CD14-positive monocyte (primary cell): ENCODE measurements around the gene SLC25A39. TPM values are rescaled to one million over a fixed set of nuclear protein-coding genes. Genes with fewer than 3 reads are reported as not detected.

Experiments used
- DNase-seq, 3 donors: peaks; one replicate each; pipeline ENCODE4 v3.0.0-alpha.2; 2011 to 2022
- H2AFZ ChIP-seq: 2 replicates; pipeline ENCODE4 v1.6.0; 2012; ENCODE audit warnings: mild to moderate bottlenecking, low read depth, low read length, inconsistent platforms; ENCODE audit not compliant: insufficient read depth, poor library complexity, severe bottlenecking
- H3K27ac ChIP-seq, 2 donors: 1 replicate in 1 of 2; 2 replicates in 1 of 2; pipeline ENCODE4 v1.5.1; 2012 to 2013; ENCODE audit warnings: low read length in 2 of 2, control low read depth in 1 of 2, inconsistent platforms in 1 of 2, low read depth in 1 of 2, mild to moderate bottlenecking in 1 of 2
- H3K27me3 ChIP-seq, 2 donors: one replicate each; pipeline versions ENCODE4 v1.6.0 to v1.6.1; 2011 to 2013; ENCODE audit warnings: low read length in 2 of 2; ENCODE audit not compliant: control insufficient read depth in 2 of 2, insufficient read depth in 2 of 2
- H3K36me3 ChIP-seq, 2 donors: replicated peaks in 1 of 2; 1 replicate in 1 of 2; 2 replicates in 1 of 2; pipeline versions ENCODE4 v1.5.1 to v1.6.1; 2012 to 2013; ENCODE audit warnings: low read length in 2 of 2, control low read depth in 1 of 2, inconsistent platforms in 1 of 2, mild to moderate bottlenecking in 1 of 2; ENCODE audit not compliant: insufficient read depth in 2 of 2, control insufficient read depth in 1 of 2
- H3K4me1 ChIP-seq, 2 donors: 1 replicate in 1 of 2; 2 replicates in 1 of 2; pipeline versions ENCODE4 v1.5.1 to v1.6.1; 2012 to 2013; ENCODE audit warnings: low read length in 2 of 2, control low read depth in 1 of 2, inconsistent platforms in 1 of 2, mild to moderate bottlenecking in 1 of 2, moderate library complexity in 1 of 2; ENCODE audit not compliant: insufficient read depth in 2 of 2, control insufficient read depth in 1 of 2
- H3K4me2 ChIP-seq: replicated peaks from 2 replicates; pipeline ENCODE3; 2012; ENCODE audit warnings: low read length, moderate library complexity, mild to moderate bottlenecking; ENCODE audit not compliant: poor library complexity, severe bottlenecking; ENCODE audit errors: extremely low read depth
- H3K4me3 ChIP-seq, 3 experiments: fragments of 200-600 bp in 1 of 3; sonication (generic) in 1 of 3; replicated peaks in 1 of 3; 1 replicate in 2 of 3; 2 replicates in 1 of 3; pipeline ENCODE4 v1.5.1; 2011 to 2013; ENCODE audit warnings: low read length in 3 of 3, mild to moderate bottlenecking in 3 of 3, control low read depth in 2 of 3, low read depth in 2 of 3, inconsistent platforms in 1 of 3, moderate library complexity in 1 of 3
- H3K79me2 ChIP-seq: 2 replicates; pipeline ENCODE4 v1.6.0; 2012; ENCODE audit warnings: mild to moderate bottlenecking, control low read depth, inconsistent platforms, low read length, moderate library complexity; ENCODE audit not compliant: insufficient read depth
- H3K9ac ChIP-seq: 2 replicates; pipeline ENCODE4 v1.6.0; 2017; ENCODE audit warnings: low read length, mild to moderate bottlenecking; ENCODE audit not compliant: insufficient read depth, poor library complexity, severe bottlenecking
- H3K9me3 ChIP-seq, 2 donors: replicated peaks in 1 of 2; 1 replicate in 1 of 2; 2 replicates in 1 of 2; pipeline versions ENCODE4 v1.5.1 to v1.6.1; 2012 to 2013; ENCODE audit warnings: low read length in 2 of 2, control low read depth in 1 of 2; ENCODE audit not compliant: control insufficient read depth in 1 of 2, insufficient read depth in 1 of 2
- H4K20me1 ChIP-seq: 2 replicates; pipeline ENCODE4 v1.6.0; 2012; ENCODE audit warnings: mild to moderate bottlenecking, low read length, control low read depth, moderate library complexity; ENCODE audit not compliant: insufficient read depth
- H3K27ac Mint-ChIP-seq, 7 donors: one replicate each; pipeline ENCODE4 v1.8.0; 2020; ENCODE audit warnings: mild to moderate bottlenecking in 7 of 7, mixed read lengths in 7 of 7, moderate library complexity in 6 of 7, inconsistent platforms in 2 of 7
- H3K27me3 Mint-ChIP-seq, 3 donors: one replicate each; pipeline ENCODE4 v1.8.0; 2021 to 2022; ENCODE audit warnings: low read depth in 3 of 3, mild to moderate bottlenecking in 3 of 3, mixed read lengths in 3 of 3, moderate library complexity in 3 of 3, inconsistent platforms in 1 of 3
- H3K36me3 Mint-ChIP-seq, 2 donors: one replicate each; pipeline ENCODE4 v1.8.0; 2020; ENCODE audit warnings: mixed read lengths in 2 of 2, inconsistent platforms in 1 of 2, mild to moderate bottlenecking in 1 of 2
- H3K4me1 Mint-ChIP-seq: one replicate; pipeline ENCODE4 v1.8.0; 2020; ENCODE audit warnings: mild to moderate bottlenecking, mixed read lengths
- H3K4me3 Mint-ChIP-seq, 2 donors: one replicate each; pipeline ENCODE4 v1.8.0; 2020; ENCODE audit warnings: mild to moderate bottlenecking in 2 of 2, mixed read lengths in 2 of 2, moderate library complexity in 1 of 2
- H3K9me3 Mint-ChIP-seq, 7 donors: one replicate each; pipeline ENCODE4 v1.8.0; 2020 to 2022; ENCODE audit warnings: mixed read lengths in 7 of 7, mild to moderate bottlenecking in 6 of 7, moderate library complexity in 6 of 7, inconsistent platforms in 2 of 7
- CTCF ChIP-seq: fragments of 200-600 bp; IDR thresholded peaks from one replicate; pipeline ENCODE4 v1.8.0; 2022; ENCODE audit warnings: antibody characterized with exemption, mild to moderate bottlenecking
- WGBS: methylation state at CpG from one replicate; pipeline ENCODE4 v1.1.5; 2013; ENCODE audit warnings: missing lambda C conversion rate; ENCODE audit not compliant: insufficient coverage; 5-methylcytosine and 5-hydroxymethylcytosine counted together
- intact Hi-C, 2 donors: fragments of 100-400 bp; cut with micrococcal nuclease; formaldehyde crosslinking; loops; one replicate each; pipeline versions ENCODE4 v1.15.0 to v1.15.1; 2023
- polyA plus RNA-seq, 3 donors: library from polyadenylated mRNA; depleted of rRNA in 1 of 3; unstranded in 2 of 3; stranded (reverse) in 1 of 3; fragments of 300-500 nt in 2 of 3; fragments of >200 nt in 1 of 3; fragmentation: Illumina TruSeq in 2 of 3; gene quantifications; 1 replicate in 2 of 3; 2 replicates in 1 of 3; pipeline ENCODE4 v1.2.3, GENCODE V29; 2012 to 2021

Gene SLC25A39
- polyA plus RNA-seq, 3 donors, result 64.0 to 74.8 (median 64.5) TPM

GRCh38 chr17:44359458-44360143, 35.0 kb upstream of the SLC25A39 start:
- H3K9me3 ChIP-seq, result no peaks in the 10 kb centered on the region
- H3K4me1 Mint-ChIP-seq, result peaks cover 6% of the 10 kb centered on the region
- H3K4me1 ChIP-seq, result peaks cover 9 to 22% of the 10 kb centered on the region in 2 donors
- peaks cover 0 to 2% (median 1%) of the 10 kb centered on the region in 7 donors for H3K9me3 Mint-ChIP-seq
- H2AFZ ChIP-seq, result no peak overlapping the region
- H3K4me3 ChIP-seq, result no peak overlapping the region
- no peak overlapping the region for H3K27ac ChIP-seq
- no peak for DNase-seq
- H3K9ac ChIP-seq, result no peak overlapping the region
- TF ChIP-seq CTCF, result no peak
- H3K27me3 Mint-ChIP-seq, result peaks cover 36 to 69% (median 43%) of the 10 kb centered on the region in 3 donors
- no peak overlapping the region for H3K4me2 ChIP-seq
- intact Hi-C loops, result loop anchor here in 1 of 2 donors (5.0 kb wide), 1 partner anchor 37 kb away; the partner anchor contains the start of gene SLC25A39
- peaks cover 9 to 39% of the 10 kb centered on the region in 2 donors for H3K27me3 ChIP-seq
- H3K4me3 Mint-ChIP-seq, result no peak overlapping the region
- H3K36me3 Mint-ChIP-seq, result no peaks in the 10 kb centered on the region
- H3K36me3 ChIP-seq, result no peaks in the 10 kb centered on the region
- H4K20me1 ChIP-seq, result no peaks in the 10 kb centered on the region
- peak overlapping the region in 1 of 7 donors; percentile 59 for H3K27ac Mint-ChIP-seq
- WGBS, result 86% methylated on average over 5 of the region's 14 CpGs
- no peaks in the 10 kb centered on the region for H3K79me2 ChIP-seq

- Histone ChIP-seq H3K4me3 (no peak overlapping the region), H2AFZ (no peak overlapping the region), H3K36me3 (no peaks in the 10 kb centered on the region), H3K27ac (no peak overlapping the region), H3K9me3 (no peaks in the 10 kb centered on the region), H3K27me3 (peaks cover 9 to 39% of the 10 kb centered on the region in 2 donors), H3K9ac (no peak overlapping the region), H3K4me2 (no peak overlapping the region), H3K4me1 (peaks cover 9 to 24% of the 10 kb centered on the region in 2 donors), H4K20me1 (no peaks in the 10 kb centered on the region), H3K79me2 (no peaks in the 10 kb centered on the region)
- Mint-ChIP-seq H3K9me3 (peaks cover 0 to 2% (median 1%) of the 10 kb centered on the region in 7 donors), H3K27me3 (peaks cover 31 to 66% (median 38%) of the 10 kb centered on the region in 3 donors), H3K27ac (peak overlapping the region in 1 of 7 donors; percentile 77), H3K4me1 (peaks cover 6% of the 10 kb centered on the region), H3K4me3 (no peak overlapping the region), H3K36me3 (no peaks in the 10 kb centered on the region)
- DNase-seq, result no peak
- no peak for TF ChIP-seq CTCF
- intact Hi-C loops, result no loop called here
- WGBS, result 40% methylated on average over 4 of the region's 6 CpGs
These were observed 34.4 kb upstream of the SLC25A39 start for GRCh38 chr17:44359006-44359405.
